HG03457 (cell line): ENCODE results near the gene JMJD8.

Experiments
- ATAC-seq: cut with Tn5 transposase; IDR thresholded peaks from one replicate; pipeline ENCODE4 v1.9.1; 2021; ENCODE audit warnings: moderate number of reproducible peaks; ENCODE audit not compliant: unreplicated experiment

Gene JMJD8

DNA sequence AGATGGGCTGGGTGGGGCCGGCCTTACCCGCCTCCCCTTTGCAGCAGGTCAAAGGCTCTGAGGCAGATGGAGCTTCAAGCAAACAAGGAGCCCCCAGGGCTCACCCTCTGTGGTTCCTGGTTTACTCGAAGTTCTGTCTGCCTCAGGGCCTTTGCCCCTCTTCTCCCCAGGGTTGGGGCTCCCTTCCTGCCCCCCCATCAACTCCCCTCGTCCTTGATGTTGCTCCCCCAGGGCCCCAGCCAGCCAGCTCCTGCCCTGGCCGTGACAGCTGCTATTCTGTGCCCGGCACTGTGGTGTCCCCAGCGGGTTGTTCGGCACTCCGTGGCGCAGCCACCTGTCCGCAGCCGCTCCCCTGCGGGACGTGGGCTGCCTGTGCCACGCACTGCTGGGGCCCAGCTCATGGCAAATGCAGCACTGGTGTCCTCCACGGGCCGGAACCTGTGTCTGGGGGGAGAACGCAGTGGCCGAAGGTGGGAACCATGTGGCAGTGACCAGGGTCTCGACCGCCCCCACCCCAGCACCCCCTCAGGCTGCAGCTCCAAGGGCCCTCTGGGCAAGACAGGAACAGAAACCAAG, 26.5 kb upstream of the JMJD8 start:
- no peak for ATAC-seq

DNA sequence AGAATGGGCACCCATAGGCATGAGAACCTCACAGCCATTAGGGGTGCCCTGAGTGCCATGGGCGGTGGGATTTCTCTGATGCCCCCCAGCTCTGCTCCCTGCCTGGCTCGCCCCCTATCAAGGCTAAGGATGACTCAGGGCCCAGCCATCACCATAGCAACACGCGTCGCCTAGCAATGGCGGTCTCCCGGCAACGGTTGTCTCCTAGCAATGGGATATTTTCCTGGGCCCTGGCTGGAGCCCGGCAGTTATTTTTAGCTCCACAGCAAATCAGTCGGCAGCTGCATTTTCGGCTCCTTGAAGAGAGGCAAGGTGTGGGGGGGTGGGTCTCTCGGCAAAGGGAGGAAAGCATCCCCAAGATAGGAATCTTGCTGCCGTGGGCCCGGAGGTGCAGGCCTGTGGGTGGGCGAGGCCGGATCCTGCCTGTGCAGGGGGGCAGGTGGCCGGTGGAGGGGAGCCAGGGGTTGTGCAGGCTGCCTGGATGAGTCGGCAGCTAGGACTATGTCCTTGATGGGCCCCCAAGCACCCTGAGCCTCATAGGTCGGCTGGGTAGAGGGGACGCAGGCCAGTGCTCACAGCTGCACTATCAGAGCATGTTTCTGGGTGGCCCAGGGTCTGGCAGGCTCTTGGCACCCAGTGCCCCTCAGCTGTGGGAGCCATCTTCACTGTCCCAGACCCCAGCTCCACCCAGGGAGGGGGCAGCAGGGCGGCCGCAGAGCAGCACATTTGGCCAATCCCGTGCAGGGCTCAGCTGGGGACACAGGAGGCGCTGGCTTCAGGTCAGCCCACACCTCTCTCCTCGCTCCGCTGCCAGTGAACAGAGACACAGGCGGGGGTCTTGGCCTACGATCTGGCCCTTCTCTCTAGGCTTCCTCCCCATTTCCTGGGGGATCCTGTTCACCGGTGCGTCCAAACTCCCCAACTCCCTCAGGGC, 25.7 kb upstream of the JMJD8 start:
- no peak for ATAC-seq

DNA sequence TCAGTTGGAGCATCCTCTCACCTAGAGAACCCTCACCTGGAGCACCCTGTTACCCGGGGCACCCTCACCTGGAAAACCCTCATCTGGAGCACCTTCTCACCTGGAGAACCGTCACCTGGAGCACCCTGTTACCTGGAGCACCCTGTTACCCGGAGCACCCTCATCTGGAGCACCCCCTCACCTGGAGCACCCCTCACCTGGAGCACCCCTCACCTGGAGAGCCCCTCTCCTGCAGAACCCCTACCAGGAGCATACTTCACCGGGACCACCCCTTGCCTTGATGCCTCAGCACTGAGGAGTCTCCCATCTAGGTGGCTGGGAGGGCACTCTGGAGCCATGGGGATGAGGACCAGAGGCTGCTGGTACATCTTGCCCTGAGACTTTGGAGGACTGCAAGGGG, 24.8 kb upstream of the JMJD8 start:
- no peak for ATAC-seq

DNA sequence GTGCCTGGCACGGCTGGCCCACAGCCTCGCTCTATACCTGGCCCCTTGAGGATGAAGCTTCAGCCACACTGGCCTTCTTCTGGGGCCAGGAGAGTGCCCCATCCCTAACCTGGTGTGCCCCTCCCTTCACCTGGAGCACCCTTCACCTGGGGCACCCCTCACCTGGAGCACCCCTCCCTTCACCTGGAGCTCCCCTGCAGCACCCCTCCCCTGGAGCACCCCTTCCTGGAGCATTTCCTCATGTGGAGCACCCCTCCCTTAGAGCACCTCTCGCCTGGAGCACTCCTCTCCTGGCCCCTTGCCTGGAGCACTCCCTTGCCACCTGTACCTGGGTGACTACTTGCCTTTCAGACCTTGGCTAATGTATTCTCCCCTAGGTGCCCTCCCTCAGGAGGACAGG, 23.9 kb upstream of the JMJD8 start:
- no peak for ATAC-seq

DNA sequence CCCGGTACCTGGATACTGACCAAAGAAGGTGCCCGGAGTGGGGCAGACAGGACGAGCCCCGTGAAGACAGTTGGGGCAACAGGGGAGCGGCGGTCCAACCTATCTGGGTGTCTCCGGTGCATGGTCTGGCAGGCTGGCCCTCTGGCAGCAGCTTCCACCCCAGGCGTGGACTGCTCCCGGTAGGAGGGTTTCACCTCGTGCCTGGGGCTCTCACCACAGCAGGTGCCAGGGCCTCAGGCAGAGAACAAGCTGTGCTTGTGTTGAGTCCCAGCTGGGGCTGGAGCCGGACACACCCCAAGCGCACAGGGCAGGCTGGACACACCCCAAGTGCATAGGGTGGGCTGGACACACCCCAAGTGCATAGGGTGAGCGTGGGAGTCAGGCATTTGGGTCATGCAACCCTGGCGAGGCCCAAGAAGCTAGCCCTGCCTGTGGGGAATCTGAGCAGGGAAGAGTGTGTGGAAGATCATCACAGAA, 23.0 kb upstream of the JMJD8 start:
- no peak for ATAC-seq

DNA sequence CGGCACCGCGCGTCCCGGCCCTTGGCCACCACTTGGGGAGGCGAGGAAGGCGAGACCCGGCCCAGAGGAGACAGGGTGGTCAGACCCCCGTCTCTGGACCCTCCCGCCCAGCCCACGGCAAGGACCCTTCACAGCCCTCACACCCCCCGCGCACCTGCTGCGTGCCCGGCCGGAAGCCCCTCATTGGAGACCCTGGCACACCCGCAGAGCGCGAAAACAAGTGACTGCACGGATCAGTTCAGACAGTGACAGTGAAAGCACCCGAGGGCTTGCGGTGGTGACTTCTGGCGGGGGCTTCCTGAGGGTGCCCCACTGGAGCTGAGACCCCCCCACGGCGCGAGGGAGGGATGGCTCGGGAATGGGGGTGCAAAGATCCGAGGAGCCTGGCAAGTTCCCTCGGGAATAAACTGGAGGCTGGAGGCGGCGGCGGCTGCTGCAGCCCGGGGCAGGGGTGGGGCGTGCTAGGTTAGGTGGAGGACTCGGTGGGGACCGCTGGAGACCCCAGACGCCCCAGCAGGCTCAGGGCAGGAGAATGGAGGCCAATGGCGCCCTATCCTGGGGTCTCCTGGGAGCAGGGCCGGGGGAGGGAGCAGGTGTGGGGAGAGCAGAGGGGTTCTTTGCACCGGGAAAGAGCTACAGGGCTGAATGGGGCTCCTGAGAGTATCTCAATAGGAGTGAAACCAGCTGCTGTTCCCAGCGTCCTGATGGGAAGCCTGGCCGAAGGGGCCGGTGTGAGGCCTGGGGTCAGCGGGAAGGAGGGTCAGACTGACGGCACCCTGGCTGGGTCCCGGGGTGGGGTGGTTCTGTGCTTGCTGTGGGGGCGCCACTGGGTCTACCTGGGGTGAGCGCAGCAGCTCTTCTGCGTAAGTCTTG, 22.3 kb upstream of the JMJD8 start:
- ATAC-seq = no peak

DNA sequence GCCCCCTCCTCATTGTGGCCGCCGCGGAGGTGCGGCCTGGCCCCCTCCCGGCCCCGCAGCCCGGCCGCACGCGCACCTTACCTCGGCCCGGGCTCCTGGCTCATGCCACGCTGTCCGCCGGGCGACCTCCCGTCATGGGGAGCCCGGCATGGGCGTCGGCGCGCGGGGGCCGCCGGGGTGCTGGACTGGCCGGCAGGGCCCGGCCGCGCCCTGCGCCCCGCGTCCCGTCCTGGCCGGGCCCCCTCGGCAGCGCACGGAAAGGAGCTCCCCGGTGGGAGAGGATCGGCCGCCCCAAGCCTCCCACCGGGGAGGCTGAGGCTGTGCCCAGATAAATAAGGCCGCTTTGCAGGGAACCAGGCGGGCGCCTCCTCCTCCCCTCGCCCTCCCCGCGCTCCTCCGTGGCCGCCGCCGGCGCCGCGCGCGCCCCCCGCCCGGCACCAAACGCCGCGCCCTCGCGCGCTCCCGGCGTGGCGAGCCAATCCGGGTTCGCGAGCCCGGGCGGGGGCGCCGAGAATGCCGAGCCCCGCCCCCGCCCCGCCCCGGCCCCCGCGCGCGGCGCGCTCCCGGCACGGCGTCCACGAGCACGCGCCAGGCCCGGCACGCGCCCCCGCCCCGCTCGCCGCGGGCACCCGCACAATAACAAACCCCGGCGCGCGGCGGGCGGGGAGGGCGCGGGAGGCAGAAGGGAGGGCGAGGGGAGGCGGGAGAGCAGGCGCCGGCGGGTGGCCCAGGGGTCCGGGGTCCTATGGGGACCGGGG, 21.5 kb upstream of the JMJD8 start, which contains the start of gene FBXL16:
Gene FBXL16, minus strand, starts transcription at position 371 of the 758 bp plus-strand sequence. CDS start 8,396 bp downstream, outside the sequence.
- ATAC-seq = no peak

DNA sequence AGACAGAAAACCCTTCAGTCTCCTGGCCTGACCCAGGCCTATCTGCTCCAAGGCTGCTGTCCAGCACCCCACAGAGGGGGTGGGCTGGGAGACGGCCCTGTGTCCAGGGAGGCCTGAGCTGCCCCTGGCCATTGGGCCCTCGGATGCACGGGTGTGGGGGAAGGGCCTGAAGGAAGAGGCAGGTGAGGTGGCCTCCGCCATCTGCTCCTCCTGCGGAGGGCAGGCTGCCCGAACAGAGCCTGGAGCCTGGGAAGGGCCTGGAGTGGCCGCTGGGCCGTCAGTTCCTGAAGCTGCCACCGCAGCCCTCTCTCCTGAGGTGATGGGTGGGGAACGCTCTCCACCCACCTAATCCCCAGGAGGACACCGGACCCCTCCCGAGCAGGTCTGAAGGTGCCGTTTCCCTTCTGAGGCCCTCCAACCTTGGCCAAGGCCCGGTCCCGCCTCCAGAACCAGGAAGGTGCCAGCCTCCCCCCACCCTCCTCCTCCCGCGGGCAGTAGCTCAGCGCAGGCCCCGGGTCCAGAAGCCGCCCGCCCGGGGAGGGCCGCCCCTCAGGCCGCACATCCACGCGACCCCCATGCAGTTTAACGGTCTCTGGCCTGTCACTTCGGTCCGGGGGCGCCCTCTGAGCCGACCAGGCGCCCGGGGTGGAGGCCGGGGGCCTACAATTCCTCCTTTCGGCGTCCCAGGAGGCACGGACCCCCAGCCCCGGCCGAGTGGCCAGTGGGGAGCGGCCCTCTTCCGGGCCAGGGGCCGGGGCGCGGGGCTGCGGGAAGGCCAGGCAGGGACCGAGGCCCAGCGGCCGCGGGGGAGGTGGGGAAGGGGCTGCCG, 20.6 kb upstream of the JMJD8 start:
- no peak for ATAC-seq

DNA sequence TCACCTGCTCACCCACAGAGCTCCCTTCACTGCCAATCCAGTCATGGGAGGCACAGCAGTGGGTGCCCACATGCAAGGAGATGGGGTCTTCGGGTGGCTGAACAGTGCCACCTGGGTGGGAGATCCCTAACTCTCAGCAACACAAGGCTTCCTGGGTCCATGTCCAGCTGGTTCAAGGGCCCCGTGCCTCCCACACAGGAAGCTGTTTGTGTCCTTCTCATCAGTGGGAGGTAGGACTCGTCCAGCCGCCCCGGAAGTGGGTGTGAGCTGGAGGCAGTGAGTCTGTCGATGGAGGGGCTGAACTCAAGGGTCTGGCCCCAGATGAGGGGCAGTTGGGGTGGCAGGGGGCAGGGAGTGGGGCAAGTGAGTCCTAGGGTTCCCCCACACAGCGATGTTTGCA, 19.9 kb upstream of the JMJD8 start:
- ATAC-seq = no peak

DNA sequence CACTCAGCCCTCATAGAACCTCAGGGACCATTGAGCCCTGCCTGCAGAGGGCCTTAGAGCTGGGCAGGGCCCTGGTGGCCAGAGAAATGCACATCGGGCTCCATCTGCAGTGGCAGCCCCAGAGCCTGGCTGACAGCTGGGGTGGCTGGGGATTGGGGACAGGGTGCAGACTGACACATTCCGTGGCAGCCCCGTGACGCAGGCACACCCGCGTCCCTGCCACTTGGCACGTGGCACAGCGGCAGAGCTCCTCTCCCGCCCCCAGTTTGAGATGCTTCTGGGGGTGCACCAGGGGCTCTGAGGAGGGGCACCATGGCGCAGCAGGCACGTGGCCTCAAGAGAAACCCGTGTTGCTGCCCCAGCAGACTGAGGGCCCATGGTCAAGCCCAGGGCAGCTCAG, 19.3 kb upstream of the JMJD8 start:
- no peak for ATAC-seq

DNA sequence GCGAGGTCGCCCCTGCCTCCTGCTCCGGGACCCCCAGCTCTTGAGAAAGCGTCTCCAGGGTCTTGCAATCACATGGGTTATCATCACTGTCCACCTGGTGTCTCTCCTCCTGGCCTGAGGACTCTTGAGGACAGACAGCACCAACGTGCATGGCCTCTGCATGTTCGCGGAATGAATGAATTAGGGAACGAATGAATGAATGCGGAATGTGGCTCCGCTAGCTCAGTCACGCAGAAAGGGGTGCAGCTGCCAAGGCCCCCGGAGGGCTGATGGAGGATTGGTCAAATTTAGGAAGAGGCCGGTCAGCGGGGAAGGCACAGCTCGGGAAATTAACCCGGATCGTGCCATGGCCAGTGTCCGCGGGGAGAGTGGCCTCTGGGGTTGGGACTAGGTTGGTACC, 18.2 kb upstream of the JMJD8 start:
- no peak for ATAC-seq

DNA sequence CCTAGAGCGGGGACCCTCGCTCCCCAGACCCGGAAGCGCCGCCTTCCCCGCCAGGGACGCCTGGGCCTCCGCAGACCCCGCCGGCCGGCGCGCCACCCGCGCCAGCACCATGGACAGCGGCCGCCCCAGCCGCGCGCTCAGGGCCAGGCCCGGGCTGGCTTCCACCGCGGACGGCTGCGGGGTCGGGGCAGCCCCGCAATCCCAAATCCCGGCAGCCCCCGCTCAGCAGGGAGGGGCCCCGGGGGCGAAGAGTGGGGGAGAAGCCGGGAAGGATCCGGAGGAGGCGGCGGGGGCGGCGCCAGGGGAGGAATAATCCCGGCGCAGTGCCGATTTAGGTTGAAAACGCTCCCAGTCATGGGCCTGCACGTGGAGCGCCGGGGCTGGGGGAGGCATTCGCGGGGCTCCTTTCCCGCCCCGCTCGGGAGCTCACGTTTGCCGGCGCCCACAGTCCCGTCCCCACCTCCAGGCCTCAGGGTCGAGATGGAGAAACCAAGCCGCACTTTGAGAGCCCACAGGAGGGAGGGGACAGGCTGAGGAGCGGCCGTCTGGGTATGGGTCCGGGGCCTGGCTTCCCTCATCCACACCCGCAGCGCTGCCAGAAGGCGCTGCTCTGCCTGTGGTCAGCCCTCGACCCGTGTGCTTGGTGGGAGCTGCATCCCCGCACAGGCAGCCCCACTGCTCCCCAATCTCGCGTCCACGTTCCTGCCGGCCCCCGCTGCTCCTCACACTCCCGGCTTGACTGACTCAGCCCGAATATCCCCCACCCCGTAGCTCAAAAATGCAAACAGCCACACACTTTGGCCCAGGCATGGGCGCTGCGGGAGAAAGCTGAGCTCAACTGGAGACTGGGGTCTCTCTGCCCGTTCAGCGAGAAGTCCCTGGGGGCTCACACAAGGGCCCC, 16.8 kb upstream of the JMJD8 start:
- no peak for ATAC-seq

DNA sequence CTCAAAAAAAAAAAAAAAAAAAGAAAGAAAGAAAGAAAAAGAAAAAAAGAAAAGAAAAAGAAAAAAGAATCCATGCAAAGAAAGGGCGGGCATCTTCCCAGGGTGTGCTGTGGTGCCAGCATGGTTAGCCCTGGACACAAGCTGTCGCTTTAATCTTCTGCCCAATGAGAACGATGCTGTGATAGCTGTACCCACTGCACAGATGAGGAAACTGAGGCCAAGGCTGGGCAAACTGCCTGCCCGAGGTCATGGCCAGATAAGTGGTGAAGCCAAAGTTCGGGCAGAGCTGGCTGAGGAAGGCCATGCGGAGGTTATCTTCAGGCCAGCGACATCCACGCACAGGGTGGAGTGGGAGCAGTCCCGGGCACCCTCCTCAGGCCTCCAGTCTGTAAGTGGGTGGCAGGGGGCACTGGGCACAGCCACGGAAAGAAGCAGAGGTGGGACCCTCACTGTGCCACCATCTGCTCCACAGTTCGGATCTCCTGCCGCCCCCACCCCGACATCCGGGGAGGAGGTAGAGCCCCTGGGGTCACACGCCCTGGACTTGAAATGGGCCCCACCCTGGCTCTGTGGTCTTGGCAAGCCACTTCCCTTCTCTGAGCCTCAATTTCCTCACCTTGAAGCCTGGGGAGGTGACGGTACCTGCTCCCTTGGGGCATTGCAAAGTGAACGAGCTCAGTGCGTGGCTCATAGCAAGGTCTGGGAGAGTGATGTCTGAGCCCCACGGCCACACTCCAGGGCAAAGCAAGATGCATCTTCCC, 15.0 kb upstream of the JMJD8 start:
- ATAC-seq = no peak

DNA sequence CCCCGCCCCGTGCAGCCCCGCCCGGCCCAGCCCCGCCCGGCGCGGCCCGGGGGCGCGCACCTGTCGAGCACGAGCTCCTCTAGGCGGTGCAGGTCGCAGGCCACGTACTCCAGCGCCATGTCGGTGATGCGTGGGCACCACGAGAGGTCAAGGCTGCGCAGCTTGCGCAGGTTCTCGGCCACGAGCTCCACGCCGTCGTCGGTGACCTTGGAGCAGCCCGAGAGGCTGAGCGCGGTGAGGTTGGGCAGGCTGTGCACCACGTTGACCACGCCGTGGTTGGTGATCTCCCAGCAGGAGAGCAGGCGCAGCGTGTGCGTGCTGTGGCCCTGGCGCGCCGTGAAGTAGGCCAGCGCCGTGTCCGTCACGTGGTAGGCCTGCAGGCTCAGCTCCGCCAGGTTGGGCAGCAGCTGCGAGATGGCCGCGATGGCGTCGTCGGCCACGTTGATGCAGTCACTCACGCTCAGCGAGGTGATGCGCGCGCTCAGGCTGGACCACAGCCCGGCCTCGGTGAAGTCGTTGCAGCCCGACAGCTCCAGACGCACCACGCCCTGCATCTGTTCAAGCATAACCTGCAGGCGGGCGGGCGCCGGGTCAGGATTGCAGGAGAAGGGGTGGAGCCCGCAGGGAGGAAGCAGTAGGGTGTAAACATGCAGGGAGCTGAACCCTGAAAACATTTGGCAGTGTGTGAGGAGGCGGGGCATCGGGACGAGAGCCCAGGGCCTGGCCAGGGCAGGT, 11.4 kb upstream of the JMJD8 start:
- ATAC-seq = no peak

DNA sequence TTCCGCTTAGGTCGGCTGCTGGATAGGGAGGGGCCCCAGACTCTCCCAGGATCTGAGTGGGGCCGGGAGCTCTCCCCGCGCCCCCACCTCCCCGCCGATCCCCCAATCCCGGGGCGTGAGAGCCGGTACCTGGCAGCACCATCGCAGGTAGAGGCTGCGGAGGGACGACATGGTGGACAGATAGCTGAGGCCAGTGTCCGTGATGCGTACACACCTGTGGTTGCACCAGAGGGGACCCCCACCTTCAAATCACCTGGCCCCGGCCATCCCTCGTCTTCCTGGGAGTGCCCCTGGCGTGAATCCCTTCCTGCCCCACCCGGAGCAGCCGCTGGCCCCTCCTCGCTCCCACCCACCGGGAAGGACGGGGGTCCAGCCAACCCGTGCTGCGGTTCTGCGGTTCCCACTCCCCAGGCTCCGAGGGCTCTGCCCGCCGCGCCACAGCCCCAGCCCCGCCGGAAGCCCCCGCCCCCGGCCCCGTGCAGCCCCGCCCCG, 10.8 kb upstream of the JMJD8 start:
- no peak for ATAC-seq

DNA sequence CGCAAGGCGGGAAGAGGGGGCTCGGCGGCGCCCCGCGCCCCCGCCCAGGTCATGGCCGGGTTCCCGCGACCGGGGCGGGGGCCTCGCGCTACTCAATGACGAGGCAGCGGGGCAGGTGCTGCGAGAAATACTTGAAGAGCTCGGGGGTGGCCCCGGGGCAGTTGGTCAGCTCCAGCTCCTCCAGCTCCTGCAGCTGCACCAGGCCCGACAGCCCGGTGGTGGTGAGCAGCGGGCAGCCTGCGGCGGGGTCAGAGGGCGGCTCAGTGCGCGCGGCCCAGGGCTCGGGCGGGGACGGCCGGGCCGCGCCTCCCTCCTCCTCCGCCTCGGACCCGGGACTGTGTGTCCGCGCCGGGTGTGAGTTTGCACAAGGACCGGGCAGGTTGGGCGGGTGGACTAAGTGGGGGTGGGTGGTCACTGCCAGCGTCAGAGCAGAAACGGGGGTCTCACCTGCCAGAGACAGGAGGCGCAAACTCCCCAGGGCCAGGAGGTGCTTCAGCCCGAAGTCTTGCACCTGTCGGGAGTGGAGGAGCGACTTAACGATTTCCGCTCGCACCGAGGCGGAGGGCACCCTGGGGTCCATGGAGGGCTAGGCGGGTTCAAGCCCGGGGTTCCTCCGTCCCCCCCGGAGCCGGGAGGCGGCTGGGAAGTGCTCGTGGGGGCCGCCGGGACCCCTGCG, 10.2 kb upstream of the JMJD8 start:
- no peak for ATAC-seq

DNA sequence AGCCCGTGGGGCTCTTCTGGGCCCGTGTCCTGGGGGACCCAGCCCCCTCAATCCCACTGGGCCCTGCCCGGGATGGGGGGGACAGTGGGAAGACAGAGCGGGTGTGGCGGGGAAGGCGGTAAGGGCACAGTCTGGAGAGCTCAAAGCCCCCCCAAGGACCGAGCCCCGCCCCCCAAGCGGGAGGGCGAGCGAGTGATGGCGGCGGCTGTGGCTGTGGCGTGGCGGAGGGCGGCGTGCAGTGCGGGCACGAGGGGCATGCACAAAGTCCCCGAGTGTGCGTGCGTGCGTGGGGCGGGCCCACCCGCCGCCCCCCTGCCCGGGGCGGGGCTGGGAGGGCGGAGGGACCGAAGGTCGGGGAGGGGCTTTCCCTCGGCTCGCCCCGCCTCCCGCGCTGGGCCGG, 9.6 kb upstream of the JMJD8 start:
- no peak for ATAC-seq
